Stimulated activated CD8-positive, alpha-beta memory T cell treated with anti-CD3 and anti-CD28 coated beads, Interleukin-12 subunit alpha, Interleukin-12 subunit beta, amount 100 ng/mL, for 4 hours (primary cell): ENCODE results near the gene SRPRB.

Experiments used
- DNase-seq: peaks from one replicate; pipeline ENCODE4 v3.0.0-alpha.2; 2020; ENCODE audit warnings: low read depth

SRPRB gene

DNA sequence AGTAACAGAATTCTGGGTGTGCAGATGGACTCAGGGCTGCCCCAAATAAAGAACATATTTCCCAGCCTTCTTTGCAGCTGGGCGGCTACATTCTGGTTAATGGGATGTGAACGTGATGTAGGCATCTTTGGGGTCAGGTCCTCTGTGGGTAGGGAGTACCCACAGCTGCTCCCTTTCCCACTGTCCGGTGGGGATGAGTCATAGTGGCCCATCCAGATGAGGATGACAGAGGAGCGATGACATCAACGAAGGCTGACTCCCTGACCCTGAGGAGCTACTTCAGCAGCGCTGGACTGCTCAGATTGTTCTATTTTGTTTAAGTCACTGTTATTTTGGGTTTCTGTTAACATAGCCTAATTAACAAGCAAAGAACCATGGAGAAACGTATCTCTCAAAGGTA is 38.0 kb downstream of the SRPRB start:
- DNase-seq = no peak

DNA sequence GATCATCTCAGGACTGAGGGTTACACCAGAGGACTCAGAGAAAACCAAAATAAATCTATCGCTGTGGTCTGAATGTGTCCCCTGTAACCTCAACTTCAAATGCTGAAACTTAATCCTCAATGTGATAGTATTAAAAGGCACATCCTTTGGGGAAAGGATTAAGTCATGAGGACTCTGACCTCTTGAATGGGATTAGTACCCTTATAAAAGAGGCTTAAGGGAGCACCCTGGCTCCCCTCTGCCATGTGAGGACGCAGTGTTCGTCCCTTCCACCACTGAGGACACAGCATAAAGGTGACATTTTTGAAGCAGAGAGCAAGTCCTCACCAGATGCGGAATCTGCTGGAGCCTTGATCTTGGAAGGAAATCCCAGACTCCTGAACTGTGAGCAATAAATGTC is 39.5 kb downstream of the SRPRB start:
- no peak for DNase-seq

- no peak for DNase-seq
These were observed 43.7 kb downstream of the SRPRB start for GRCh38 chr3:133849346-133849745.

- no peak for DNase-seq
These were observed 44.4 kb downstream of the SRPRB start for GRCh38 chr3:133850034-133850433.

DNA sequence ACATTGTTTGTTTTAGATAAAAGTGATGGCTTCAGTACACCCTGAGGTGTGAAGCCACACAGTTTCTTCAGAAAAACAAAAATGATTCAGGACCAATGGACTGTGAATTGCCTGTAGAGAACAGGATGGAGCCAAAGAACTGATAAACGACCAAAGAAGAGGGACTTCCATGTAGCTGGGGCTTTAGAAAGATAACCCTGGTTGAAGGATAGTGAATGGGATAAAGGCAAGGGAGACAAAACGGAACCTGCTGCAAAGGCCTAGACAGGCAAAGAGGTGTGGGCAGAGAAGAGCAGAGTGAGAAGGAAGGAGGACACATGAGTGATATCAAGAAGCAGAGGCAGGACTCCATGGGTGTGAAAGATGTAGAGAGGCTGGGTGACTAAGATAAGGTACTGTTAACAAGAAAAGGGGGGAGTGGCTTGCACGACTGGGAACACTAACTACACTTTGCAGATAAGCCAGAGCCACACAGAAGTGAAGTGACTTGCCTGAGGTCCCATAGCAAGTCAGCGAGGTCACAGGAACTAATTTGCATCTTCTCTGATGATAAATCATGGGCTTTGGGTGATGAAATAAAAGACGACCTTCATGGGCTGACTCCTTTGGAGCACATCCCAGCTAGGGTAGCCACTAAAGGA is 45.8 kb downstream of the SRPRB start:
- no peak for DNase-seq

DNA sequence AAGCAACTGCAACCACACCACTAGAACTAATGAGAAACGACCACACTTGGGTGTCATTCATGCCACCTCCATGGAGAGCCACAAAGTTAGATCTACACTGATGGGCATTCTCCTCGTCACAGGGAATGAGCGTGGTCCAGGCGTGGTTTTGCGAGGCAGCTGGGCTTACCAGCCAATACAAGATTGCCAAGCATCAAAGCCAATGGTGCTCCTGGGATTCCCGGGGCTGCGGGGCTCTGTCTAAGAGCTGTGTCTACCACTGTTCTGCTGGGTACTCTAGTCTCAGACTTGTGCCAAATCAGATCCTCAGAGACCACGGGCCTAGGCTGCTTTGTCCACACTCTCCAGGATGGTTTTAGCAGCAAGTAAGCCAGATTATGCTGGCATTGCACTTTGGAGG is 46.3 kb downstream of the SRPRB start:
- no peak for DNase-seq

DNA sequence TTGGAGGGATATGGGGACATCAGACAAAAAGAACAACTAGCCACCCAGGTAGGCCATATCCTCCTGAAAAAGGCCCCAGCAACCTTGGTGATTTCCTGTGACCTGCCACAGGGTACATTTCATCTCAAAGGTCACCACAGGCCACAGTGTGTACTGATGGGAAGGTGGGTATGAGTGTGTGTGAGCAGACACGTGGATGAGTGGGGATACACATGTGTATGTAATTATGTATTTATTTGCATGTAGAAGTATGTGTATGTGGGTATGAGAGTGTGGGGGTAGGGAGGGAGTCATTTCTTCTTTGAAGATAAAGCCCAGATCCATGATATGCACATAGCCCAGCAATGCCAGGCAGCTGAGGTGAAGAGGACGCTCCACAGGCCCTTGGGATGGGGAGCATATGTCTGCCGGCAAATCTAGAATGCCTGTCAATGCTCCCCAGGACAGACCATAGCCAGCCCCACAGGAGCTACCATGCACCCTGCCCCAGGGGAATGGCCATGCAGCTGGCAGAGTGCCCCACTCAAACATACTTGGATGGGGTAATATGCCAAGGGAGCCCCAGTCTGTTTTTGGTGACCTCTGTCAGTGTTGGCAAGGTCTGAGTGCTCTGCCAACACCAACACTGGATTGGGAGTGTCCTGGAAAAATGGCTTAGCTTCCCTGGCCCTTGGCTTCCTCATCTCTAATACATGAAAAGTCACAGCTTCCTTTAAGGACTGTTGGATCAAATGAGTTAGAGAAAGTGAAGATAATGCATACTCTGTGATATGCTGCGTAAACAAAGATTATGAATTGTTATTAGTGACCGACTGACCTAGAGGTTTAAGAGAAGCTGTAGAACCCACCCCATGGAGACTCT is 47.7 kb downstream of the SRPRB start:
- no peak for DNase-seq

DNA sequence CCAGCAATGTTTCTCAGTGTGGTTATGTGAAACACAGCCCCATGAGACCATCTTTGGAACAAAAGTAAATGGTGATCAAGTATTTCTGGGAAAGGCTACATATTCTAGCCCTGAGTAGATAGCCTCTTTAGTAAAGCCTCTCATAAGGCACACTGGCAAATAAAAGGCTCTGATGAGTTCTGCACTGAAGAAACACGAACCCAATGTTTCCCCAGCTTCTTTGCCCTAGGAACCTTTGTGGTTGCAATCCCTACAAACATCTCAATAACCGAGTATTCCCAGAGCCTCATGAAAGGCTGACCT is 48.3 kb downstream of the SRPRB start:
- no peak for DNase-seq

GRCh38 chr3:133854264-133855001 is 48.8 kb downstream of the SRPRB start:
- DNase-seq = no peak

GRCh38 chr3:133855002-133855370 is 49.4 kb downstream of the SRPRB start:
- no peak for DNase-seq

DNA sequence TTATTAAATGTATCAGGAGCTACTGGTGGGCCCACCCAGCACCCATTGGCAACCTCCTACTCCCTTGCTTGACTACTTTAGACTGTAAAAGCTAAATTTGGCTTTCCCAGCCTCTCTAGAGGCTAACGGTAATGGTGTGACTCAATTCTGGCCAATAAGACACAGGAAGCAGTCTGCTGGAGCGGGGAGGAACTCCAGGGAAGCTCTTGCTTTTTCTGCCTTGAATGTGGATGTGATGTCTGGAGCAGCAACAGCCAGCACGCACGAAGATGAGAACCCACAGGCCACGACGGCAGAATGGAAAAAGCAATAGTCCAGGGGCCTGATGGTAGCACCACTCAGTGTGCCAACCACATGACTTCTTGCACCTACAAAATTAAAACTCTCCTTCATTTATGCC is 50.2 kb downstream of the SRPRB start:
- DNase-seq = no peak

GRCh38 chr3:133856316-133856715 is 50.7 kb downstream of the SRPRB start:
- no peak for DNase-seq

- no peak for DNase-seq
These were observed 52.2 kb downstream of the SRPRB start for GRCh38 chr3:133857767-133858166.

GRCh38 chr3:133859381-133860234 is 54.0 kb downstream of the SRPRB start:
- no peak for DNase-seq

GRCh38 chr3:133860519-133860918 is 54.9 kb downstream of the SRPRB start:
- no peak for DNase-seq

- no peak for DNase-seq
These were observed 56.5 kb downstream of the SRPRB start for GRCh38 chr3:133862161-133862560.

GRCh38 chr3:133863911-133864310 is 58.3 kb downstream of the SRPRB start:
- DNase-seq = no peak

DNA sequence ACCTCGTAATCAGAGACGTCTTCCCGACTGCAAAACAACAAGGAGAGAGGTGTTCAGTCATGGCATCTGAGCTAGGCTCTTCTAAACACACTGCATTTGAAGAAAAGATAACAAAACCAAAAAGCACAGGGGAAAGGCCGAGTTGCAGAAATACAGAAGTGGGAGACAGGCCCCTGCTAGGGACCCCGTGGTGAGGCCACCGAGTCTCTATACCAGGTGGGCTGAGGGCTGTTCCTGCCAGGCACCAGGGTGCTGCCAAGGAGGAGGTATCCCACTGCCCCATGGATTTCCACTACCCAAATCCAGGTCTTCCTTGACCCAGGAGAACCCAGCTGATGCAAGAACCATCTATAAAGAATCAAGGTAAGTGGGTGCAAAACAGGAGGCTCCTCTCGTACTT is 59.0 kb downstream of the SRPRB start:
- no peak for DNase-seq

DNA sequence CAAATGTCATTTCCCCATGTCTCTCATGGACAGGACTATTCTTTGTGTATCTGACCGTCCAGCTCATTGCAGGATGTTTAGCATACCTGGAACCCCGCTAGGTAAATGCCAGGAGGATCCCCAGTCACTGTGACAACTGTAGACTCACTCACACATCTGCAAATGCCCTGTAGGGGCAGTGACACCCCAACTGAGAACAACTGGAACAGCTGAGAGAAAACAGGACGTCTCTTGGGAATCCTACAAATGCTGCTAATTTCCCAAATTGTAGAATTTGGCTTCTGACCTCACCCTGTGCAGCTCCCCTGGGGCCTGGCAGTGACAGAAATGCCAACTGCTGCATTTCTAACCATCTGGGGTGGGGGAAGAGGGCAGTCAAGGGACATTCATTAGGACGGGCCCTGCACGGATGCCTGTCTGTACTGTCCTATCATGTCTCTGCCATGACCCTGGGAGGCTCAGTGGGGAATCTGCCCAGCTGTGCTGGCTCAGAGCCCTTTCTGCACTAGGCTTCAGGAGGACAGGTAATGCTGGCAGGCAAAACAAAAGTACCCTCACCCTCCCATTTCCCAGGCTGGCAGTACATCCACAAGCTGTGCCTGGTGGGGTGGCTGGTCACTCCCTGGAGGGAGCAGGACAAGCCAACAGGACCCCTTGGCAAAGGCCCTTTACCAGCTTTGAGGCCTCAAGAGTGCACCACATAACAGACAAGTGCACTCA is 59.7 kb downstream of the SRPRB start:
- DNase-seq = no peak

DNA sequence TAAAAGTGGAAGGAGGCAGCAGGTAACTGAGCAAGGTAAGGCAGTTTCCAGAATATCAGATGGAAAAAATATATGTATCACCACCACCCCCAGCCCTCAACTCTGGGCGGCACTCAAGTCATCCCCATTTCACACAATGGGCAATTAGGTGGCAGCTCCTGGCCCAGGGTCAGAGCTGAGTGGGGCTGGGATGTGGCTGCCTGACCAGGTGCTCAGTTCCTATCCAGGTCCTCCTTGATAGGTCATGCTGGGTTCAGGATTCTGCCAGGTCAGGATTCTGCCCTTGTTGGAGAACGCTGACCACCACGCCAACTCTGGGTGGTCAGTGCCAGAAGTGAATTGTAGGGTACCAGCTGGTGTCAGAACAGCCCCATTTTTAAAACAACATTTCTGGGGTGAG is 60.5 kb downstream of the SRPRB start:
- DNase-seq = no peak

DNA sequence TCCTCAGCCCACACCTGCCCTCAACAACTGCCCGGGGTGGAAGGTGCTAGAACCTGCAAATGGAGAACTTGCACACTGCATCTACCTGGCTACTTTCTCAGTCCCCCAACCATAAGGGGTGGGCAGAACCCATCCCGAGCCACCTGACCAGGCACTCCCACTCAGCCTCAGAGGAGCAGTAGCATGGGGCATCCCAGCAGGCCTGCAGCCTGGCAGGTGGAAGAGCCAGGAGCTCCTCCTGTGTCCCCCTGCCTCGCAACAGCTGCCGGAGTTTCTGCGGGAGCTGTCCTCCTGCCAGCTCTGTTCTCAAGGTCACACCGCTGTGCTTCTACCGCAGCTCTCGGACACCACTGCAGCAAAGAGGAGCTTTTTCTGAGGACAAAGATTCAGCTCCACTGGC is 62.6 kb downstream of the SRPRB start:
- no peak for DNase-seq
